ENCODE results near the gene TEX22. TPM values are rescaled to one million over a fixed set of nuclear protein-coding genes. Genes with fewer than 3 reads are reported as not detected.

The TEX22 gene, protein sequence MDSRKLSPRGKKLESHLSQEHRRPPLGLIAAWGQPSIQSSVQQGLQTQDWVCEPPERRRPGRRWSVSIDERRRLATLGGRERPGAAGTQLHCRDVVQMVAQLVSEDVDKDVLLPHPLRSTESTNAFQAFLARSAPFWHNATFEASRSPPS
- total RNA-seq = under 1 TPM in 3 of 4 donors, not detected in 1; under 0.01 to 0.19 (median 0.17) TPM

DNA sequence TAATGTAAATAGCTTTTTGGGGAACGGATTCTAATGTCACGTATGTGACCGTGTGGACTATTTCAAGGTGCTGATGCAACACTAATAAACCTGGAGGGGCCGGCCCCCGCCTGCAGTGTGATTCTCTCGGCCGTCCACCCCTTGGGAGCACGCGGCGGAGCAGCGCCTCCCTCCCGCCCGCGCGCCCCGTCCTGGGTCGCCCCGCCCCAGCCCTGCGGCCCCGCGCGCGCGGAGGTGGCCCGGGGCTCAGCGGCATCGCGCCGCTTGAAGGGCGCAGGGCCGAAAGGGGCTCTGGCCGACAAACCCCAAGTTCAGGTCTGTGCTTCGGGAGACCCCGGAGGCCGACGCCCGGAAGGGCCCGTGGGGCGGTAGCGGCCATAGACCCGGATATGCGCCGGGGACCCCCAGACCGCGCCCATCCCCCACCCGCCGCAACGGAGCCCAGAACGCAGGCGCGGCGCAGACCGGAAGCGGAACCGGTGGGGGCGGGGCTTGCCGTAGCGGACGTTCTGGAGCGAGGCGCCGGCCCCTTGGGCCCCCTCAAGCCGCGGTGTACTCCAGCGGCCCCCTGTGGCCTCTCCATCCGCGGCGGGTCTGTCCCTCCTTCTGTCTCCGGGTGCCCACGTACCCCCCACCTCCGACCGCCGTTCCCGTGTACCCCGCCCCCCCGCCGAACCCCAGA lies at the start of gene TEX22:
Gene TEX22 (plus strand): TSS at position 495 of the 682 bp plus-strand sequence. CDS start 803 bp downstream, outside the sequence.
- Histone ChIP-seq H3K27ac (replicated peaks in 1 of 4) (peak within 1 kb of the TSS; percentile 82 to 89 (median 86)), H3K4me1 (peaks cover 21 to 34% (median 28%) of the 10 kb centered on the region in 4 donors), H3K4me3 (peak within 1 kb of the TSS; percentile 91 to 96 (median 92)), H3K36me3 (peaks cover 0 to 41% (median 22%) of the 10 kb centered on the region in 4 donors), H3K27me3 (no peaks in the 10 kb centered on the region), H3K9me3 (peaks cover 0 to 10% (median 0%) of the 10 kb centered on the region in 4 donors)
- intact Hi-C loops (cut with DNase I) = no loop called here
- DNase-seq (ENCODE audit: extremely low spot score) = peak; percentile 96
- TF ChIP-seq POLR2AphosphoS5 (IDR thresholded peaks at IDR 0.05) (peak; percentile 88), POLR2A (IDR thresholded peaks at IDR 0.05; ENCODE audit: low read depth) (peak; percentile 46), EP300 (IDR thresholded peaks at IDR 0.05) (no peak)
- TF ChIP-seq, protein P1, sequence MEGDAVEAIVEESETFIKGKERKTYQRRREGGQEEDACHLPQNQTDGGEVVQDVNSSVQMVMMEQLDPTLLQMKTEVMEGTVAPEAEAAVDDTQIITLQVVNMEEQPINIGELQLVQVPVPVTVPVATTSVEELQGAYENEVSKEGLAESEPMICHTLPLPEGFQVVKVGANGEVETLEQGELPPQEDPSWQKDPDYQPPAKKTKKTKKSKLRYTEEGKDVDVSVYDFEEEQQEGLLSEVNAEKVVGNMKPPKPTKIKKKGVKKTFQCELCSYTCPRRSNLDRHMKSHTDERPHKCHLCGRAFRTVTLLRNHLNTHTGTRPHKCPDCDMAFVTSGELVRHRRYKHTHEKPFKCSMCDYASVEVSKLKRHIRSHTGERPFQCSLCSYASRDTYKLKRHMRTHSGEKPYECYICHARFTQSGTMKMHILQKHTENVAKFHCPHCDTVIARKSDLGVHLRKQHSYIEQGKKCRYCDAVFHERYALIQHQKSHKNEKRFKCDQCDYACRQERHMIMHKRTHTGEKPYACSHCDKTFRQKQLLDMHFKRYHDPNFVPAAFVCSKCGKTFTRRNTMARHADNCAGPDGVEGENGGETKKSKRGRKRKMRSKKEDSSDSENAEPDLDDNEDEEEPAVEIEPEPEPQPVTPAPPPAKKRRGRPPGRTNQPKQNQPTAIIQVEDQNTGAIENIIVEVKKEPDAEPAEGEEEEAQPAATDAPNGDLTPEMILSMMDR (IDR thresholded peaks at IDR 0.05) = peak in 2 of 3 experiments; percentile 20 to 39
- WGBS = 0% methylated on average over 16 of the region's 77 CpGs

DNA sequence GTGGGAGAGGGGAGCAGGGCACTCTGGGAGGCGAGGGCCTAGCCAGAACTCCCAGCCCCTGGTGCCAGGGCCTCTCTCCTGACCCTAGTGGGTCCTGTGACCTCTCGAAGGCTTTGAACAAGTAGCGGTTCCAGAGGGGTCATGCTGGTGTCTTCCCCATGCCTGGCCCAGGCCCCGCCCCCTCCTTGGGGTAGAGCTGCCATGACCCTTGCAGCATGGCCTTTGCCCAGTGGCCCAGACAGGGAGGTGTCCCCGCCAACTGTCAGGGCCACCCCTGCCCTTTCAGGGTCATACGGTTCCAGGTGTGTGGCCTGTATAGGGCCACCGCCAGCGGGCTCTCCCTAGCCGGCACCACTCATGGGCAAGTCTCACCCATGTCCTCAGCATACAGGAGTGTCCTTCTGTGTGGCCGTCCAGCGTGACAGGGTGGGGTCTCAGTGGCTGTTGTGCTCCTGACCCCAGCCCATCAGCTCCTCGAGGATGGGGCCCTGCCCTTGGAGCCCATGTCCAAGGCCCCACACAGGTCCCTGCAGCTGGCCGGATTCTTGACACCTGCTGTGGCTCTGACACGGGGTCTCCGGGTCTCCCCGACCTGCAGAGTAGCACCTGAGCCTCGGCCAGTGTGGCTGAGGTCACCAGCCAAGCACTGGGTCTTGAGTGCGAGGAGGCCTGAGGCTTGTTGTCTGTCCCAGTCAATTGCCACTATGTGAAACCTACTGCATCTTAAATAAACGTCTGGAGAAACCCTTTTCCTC lies 49.2 kb upstream of the TEX22 start:
- Histone ChIP-seq H3K9me3 (no peaks in the 10 kb centered on the region), H3K36me3 (peaks cover 0 to 34% (median 26%) of the 10 kb centered on the region in 4 donors), H3K27me3 (no peaks in the 10 kb centered on the region), H3K27ac (replicated peaks in 1 of 4) (no peak overlapping the region), H3K4me1 (peaks cover 5 to 34% (median 18%) of the 10 kb centered on the region in 4 donors), H3K4me3 (no peak overlapping the region)
- intact Hi-C loops (cut with DNase I) = no loop called here
- 92% methylated on average over 8 of the region's 19 CpGs for WGBS
- no peak for TF ChIP-seq EP300 (IDR thresholded peaks at IDR 0.05)
- DNase-seq (ENCODE audit: extremely low spot score) = no peak

DNA sequence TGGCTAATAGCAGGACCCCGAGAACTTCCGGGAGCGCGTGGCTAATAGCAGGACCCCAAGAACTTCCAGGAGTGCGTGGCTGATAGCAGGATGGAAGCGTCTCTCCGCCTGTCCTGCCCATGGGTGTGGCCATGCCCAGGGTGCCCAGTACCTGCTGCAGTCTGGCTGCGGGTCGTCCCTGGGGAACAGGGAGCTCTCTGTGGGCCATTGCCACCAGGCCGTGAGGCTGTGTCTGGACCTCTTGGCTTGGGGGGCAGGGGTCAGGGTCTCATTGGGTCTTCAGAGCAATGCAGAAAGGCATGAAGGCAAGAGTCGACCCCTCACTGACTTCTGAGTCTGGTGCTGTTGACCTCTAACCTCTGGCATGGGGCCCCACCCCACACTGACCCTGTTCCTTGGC lies 48.3 kb upstream of the TEX22 start:
- H3K9me3 ChIP-seq = no peaks in the 10 kb centered on the region
- no peak overlapping the region for H3K4me3 ChIP-seq
- WGBS = 90% methylated on average over 9 of the region's 11 CpGs
- peaks cover 5 to 43% (median 35%) of the 10 kb centered on the region in 4 donors for H3K36me3 ChIP-seq
- H3K4me1 ChIP-seq = peaks cover 5 to 34% (median 18%) of the 10 kb centered on the region in 4 donors
- TF ChIP-seq POLR2A (IDR thresholded peaks at IDR 0.05; ENCODE audit: low read depth) (no peak), EP300 (IDR thresholded peaks at IDR 0.05) (no peak), POLR2AphosphoS5 (IDR thresholded peaks at IDR 0.05) (no peak)
- TF ChIP-seq, protein P1 (IDR thresholded peaks at IDR 0.05) = no peak
- no peak overlapping the region for H3K27ac ChIP-seq (replicated peaks in 1 of 4)
- no peaks in the 10 kb centered on the region for H3K27me3 ChIP-seq
- intact Hi-C loops (cut with DNase I) = loop anchor here (2.0 to 10.0 kb wide), 3 partner anchors 105 to 257 kb away; partner anchors contain the start of gene BTBD6
- DNase-seq (ENCODE audit: extremely low spot score) = no peak

DNA sequence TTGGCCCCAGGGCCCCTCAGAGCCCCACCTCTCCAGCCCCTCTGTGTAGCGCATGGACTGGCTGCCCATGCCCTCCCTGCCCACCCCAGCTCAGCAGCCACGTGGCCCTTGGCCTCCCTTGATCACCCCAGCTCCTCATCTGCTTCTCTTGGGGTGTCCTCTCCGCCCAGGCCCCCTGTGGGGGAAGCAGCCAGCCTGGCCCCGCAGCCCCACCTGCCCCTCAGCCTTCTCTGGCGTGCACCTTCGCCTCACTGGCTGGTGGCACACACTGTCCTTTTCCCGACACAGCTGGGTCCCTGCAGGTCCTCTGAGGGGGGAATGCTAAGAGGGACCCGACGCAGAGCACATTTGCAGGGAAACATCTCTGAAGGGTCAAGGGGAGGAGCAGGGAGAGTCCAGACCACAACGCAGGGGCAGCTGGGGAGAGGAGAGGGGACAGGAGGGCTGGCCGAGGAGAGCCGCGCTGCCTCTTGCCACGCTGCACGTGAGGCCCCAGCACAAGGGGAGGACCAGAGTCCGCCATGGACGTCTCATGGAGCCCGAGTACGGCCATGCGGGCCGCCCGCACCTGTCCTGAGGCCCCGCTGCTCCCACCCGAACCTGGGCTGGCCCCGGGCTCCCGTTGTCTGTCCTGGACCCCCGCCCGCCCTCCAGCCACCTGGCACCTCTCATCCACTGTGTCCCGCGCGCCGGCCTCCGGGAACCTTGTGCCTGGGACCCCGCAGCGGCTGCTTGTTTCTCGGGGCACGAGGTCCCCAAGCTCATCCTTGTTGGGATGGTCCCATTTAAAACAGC lies 47.7 kb upstream of the TEX22 start:
- H3K4me3 ChIP-seq = no peak overlapping the region
- peaks cover 11 to 50% (median 41%) of the 10 kb centered on the region in 4 donors for H3K36me3 ChIP-seq
- H3K27me3 ChIP-seq = no peaks in the 10 kb centered on the region
- H3K27ac ChIP-seq (replicated peaks in 1 of 4) = no peak overlapping the region
- H3K9me3 ChIP-seq = no peaks in the 10 kb centered on the region
- 93% methylated on average over 32 of the region's 37 CpGs for WGBS
- intact Hi-C loops (cut with DNase I) = loop anchor here (2.0 to 10.0 kb wide), 3 partner anchors 106 to 258 kb away; partner anchors contain the start of gene BTBD6
- DNase-seq (ENCODE audit: extremely low spot score) = no peak
- TF ChIP-seq POLR2A (IDR thresholded peaks at IDR 0.05; ENCODE audit: low read depth) (no peak), POLR2AphosphoS5 (IDR thresholded peaks at IDR 0.05) (no peak), EP300 (IDR thresholded peaks at IDR 0.05) (no peak)
- TF ChIP-seq, protein P1 (IDR thresholded peaks at IDR 0.05) = no peak
- peaks cover 5 to 34% (median 18%) of the 10 kb centered on the region in 4 donors for H3K4me1 ChIP-seq

All from esophagus muscularis mucosa (tissue), 4 donors.